Chondrocyte (in vitro differentiated cells): ENCODE measurements around the gene BRICD5. TPM values are rescaled to one million over a fixed set of nuclear protein-coding genes. Genes with fewer than 3 reads are reported as not detected.

Experiments used
- DNase-seq: peaks from one replicate; pipeline ENCODE4 v3.0.0; 2021; ENCODE audit warnings: mixed read lengths, low spot score
- H3K27ac Mint-ChIP-seq: one replicate; pipeline ENCODE4 v1.8.0; 2021; ENCODE audit warnings: mild to moderate bottlenecking, moderate library complexity, mixed read lengths; ENCODE audit not compliant: unreplicated experiment
- H3K27me3 Mint-ChIP-seq: 2 replicates; pipeline ENCODE4 v1.8.0; 2021; ENCODE audit warnings: low read depth, mixed read lengths
- H3K36me3 Mint-ChIP-seq: 2 replicates; pipeline ENCODE4 v1.8.0; 2021; ENCODE audit warnings: low read depth, mixed read lengths
- H3K4me1 Mint-ChIP-seq: 2 replicates; pipeline ENCODE4 v1.8.0; 2021; ENCODE audit warnings: low read depth, mild to moderate bottlenecking, mixed read lengths
- H3K4me3 Mint-ChIP-seq: one replicate; pipeline ENCODE4 v1.8.0; 2021; ENCODE audit warnings: mild to moderate bottlenecking, moderate library complexity, mixed read lengths; ENCODE audit not compliant: unreplicated experiment
- H3K9me3 Mint-ChIP-seq: 2 replicates; pipeline ENCODE4 v1.8.0; 2021; ENCODE audit warnings: low read depth, mixed read lengths
- total RNA-seq: library from RNA; stranded (reverse); gene quantifications from 3 replicates; pipeline ENCODE4 v1.2.1, GENCODE V29; 2021
- TF ChIP-seq, protein P1 (sequence below): fragments of 200-600 bp; sonication (generic); IDR thresholded peaks from 2 replicates; pipeline ENCODE4 v1.5.0; 2021; ENCODE audit warnings: antibody characterized with exemption, mild to moderate bottlenecking, moderate library complexity

The BRICD5 gene
- total RNA-seq, 1 donor from 2014 or later: 5.4 TPM

DNA sequence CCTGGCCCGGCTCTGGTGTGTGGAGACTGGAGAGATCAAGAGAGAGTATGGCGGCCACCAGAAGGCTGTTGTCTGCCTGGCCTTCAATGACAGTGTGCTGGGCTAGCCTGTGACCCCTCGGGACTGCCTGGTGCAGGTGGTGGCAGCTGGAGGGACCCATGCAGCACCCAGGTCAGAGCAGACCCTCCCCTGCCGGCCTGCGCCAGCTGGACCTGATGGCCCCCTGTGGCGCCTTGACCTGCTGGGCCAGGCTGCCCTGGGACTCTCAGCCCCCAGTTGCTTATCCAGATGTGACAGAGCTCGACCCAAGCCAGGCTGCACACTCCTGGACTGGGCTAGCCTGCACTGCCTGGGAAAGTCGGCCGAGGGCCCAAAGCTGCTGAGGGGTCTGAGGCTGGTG lies 1.9 kb downstream of the BRICD5 start:
- Mint-ChIP-seq H3K9me3 (no peaks in the 10 kb centered on the region), H3K27me3 (no peaks in the 10 kb centered on the region), H3K27ac (no peak overlapping the region), H3K4me3 (no peak overlapping the region), H3K4me1 (peaks cover 42% of the 10 kb centered on the region), H3K36me3 (peaks cover 7% of the 10 kb centered on the region)
- TF ChIP-seq, protein P1, sequence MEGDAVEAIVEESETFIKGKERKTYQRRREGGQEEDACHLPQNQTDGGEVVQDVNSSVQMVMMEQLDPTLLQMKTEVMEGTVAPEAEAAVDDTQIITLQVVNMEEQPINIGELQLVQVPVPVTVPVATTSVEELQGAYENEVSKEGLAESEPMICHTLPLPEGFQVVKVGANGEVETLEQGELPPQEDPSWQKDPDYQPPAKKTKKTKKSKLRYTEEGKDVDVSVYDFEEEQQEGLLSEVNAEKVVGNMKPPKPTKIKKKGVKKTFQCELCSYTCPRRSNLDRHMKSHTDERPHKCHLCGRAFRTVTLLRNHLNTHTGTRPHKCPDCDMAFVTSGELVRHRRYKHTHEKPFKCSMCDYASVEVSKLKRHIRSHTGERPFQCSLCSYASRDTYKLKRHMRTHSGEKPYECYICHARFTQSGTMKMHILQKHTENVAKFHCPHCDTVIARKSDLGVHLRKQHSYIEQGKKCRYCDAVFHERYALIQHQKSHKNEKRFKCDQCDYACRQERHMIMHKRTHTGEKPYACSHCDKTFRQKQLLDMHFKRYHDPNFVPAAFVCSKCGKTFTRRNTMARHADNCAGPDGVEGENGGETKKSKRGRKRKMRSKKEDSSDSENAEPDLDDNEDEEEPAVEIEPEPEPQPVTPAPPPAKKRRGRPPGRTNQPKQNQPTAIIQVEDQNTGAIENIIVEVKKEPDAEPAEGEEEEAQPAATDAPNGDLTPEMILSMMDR: no peak
- DNase-seq: no peak

DNA sequence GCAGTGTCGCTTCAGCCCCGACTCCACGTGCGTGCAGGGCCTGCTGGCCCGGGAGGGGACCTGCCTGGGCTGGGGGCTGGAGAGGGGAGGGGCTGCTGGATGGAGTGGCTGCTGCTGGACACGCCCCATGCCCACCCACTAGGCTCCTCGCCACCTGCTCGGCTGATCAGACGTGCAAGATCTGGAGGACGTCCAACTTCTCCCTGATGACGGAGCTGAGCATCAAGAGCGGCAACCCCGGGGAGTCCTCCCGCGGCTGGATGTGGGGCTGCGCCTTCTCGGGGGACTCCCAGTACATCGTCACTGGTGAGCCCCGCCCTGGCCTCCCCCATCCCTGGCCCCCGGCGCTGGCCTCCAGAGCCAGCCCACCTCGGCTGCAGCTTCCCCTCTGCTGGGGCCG lies 2.4 kb downstream of the BRICD5 start:
- TF ChIP-seq, protein P1: no peak
- H3K27ac Mint-ChIP-seq: no peak overlapping the region
- no peaks in the 10 kb centered on the region for H3K27me3 Mint-ChIP-seq
- H3K36me3 Mint-ChIP-seq: peaks cover 7% of the 10 kb centered on the region
- no peak overlapping the region for H3K4me3 Mint-ChIP-seq
- H3K9me3 Mint-ChIP-seq: no peaks in the 10 kb centered on the region
- peaks cover 37% of the 10 kb centered on the region for H3K4me1 Mint-ChIP-seq
- DNase-seq: no peak

DNA sequence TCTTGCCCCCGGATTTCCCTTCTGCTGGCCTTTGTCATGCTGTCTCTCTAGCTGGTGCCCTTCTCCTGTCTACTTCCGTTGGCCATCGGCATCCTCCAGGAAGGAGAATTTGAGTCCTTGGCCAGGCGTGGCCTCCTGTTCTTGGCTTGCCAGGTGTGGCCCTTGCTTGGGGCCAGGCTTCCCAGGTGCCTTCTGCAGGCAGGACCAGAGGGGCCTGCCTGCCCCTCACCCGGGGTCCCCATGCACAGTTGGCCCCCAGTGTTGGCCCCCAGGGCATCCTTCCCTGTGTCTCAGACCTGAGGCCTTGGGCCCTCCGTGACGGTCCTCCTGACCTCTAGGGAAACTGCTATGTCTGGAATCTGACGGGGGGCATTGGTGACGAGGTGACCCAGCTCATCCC lies 2.8 kb downstream of the BRICD5 start:
- Mint-ChIP-seq H3K36me3 (peaks cover 7% of the 10 kb centered on the region), H3K9me3 (no peaks in the 10 kb centered on the region), H3K27me3 (no peaks in the 10 kb centered on the region), H3K4me3 (no peak overlapping the region), H3K4me1 (peaks cover 33% of the 10 kb centered on the region), H3K27ac (no peak overlapping the region)
- no peak for DNase-seq
- TF ChIP-seq, protein P1: no peak

DNA sequence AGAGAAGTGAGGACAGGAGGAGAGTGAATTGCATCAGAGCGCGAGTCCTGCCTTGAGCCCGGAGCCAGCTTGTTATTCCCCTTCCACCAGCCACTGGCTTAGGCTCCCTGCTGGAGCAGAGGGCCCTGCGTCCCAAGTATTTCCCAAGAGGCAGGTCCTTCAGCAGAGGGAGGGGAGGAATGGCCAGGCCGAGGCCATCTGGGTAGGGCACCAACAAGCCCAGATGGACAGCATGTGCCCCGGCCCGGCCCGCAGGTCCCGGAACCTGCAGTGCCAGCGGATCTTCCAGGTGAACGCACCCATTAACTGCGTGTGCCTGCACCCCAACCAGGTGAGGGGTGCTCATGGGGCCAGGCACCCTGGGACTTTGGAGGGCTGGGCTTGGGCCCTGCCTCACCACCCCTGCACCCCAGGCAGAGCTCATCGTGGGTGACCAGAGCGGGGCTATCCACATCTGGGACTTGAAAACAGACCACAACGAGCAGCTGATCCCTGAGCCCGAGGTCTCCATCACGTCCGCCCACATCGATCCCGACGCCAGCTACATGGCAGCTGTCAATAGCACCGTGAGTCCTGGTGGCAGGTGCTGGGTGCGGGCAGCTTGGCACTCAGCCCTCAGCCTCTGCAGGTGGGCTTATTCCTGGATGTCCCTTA lies 3.8 kb downstream of the BRICD5 start:
- Mint-ChIP-seq H3K36me3 (peaks cover 7% of the 10 kb centered on the region), H3K4me1 (peaks cover 23% of the 10 kb centered on the region), H3K4me3 (peak overlapping the region; percentile 81), H3K27ac (peak overlapping the region; percentile 51), H3K9me3 (no peaks in the 10 kb centered on the region), H3K27me3 (no peaks in the 10 kb centered on the region)
- no peak for DNase-seq
- TF ChIP-seq, protein P1: no peak

GRCh38 chr16:2206420-2206779 lies 4.3 kb downstream of the BRICD5 start:
- H3K27me3 Mint-ChIP-seq: no peaks in the 10 kb centered on the region
- no peak for DNase-seq
- H3K27ac Mint-ChIP-seq: peak overlapping the region; percentile 51
- TF ChIP-seq, protein P1: no peak
- H3K9me3 Mint-ChIP-seq: no peaks in the 10 kb centered on the region
- H3K4me1 Mint-ChIP-seq: peaks cover 20% of the 10 kb centered on the region
- H3K36me3 Mint-ChIP-seq: peaks cover 7% of the 10 kb centered on the region
- peak overlapping the region; percentile 81 for H3K4me3 Mint-ChIP-seq
